SK-N-SH (cell line): ENCODE results near the gene CEL. TPM values are rescaled to one million over a fixed set of nuclear protein-coding genes. Genes with fewer than 3 reads are reported as not detected.
"Not testable (repeated sequence)": the region's sequence is repeated elsewhere in the genome, so short reads cannot be mapped to it uniquely, and the experiment has no call there.

ENCODE experiments used
- CTCF ChIA-PET: fragments of 300-600, 350-600 bp; formaldehyde crosslinking; extraction: SDS; loops from one replicate; lab custom pipeline; 2021; lab: Yijun Ruan, JAX
- POLR2A ChIA-PET: fragments of 350-600 bp; sonication (Branson Sonifier 250); formaldehyde crosslinking; extraction: SDS; loops from one replicate; lab custom pipeline; 2020; ENCODE audit warnings: antibody characterized with exemption, inconsistent platforms; lab: Yijun Ruan, JAX
- DNase-seq: peaks from one replicate; pipeline ENCODE4 v3.0.0; 2012
- H2AFZ ChIP-seq: fragments of 200-600 bp; sonication (generic); 2 replicates; pipeline ENCODE4 v1.8.1; 2016; ENCODE audit warnings: antibody characterized with exemption, mild to moderate bottlenecking, low read depth
- H3F3A ChIP-seq: fragments of 200-600 bp; sonication (generic); replicated peaks from 2 replicates; pipeline ENCODE3; 2016; ENCODE audit warnings: antibody characterized with exemption, mild to moderate bottlenecking; ENCODE audit not compliant: insufficient read depth
- H3K27ac ChIP-seq, 2 experiments: fragments of 200-500 bp in 1 of 2; fragments of 200-600 bp in 1 of 2; sonication (Bioruptor generic) in 1 of 2; sonication (generic), shearing (Covaris generic) in 1 of 2; 2 replicates each; pipeline versions ENCODE4 v1.5.1 to v1.6.1; 2014 to 2016; ENCODE audit warnings: low read depth in 2 of 2, inconsistent platforms in 1 of 2, low read length in 1 of 2, mild to moderate bottlenecking in 1 of 2, mixed read lengths in 1 of 2
- H3K27me3 ChIP-seq: fragments of 200-600 bp; sonication (generic), shearing (Covaris generic); 2 replicates; pipeline ENCODE4 v1.6.1; 2016; ENCODE audit warnings: mixed run types; ENCODE audit not compliant: insufficient read depth
- H3K36me3 ChIP-seq, 2 experiments: fragments of 200-500 bp in 1 of 2; fragments of 200-600 bp in 1 of 2; sonication (Bioruptor generic) in 1 of 2; sonication (generic) in 1 of 2; replicated peaks in 1 of 2; 2 replicates each; pipeline versions ENCODE3 to v1.5.1; 2014 to 2016; ENCODE audit warnings: low read length in 1 of 2, mild to moderate bottlenecking in 1 of 2; ENCODE audit not compliant: insufficient read depth in 2 of 2, control insufficient read depth in 1 of 2
- H3K4me1 ChIP-seq, 2 experiments: fragments of 200-500 bp in 1 of 2; fragments of 200-600 bp in 1 of 2; sonication (Bioruptor generic) in 1 of 2; sonication (generic), shearing (Covaris generic) in 1 of 2; 2 replicates each; pipeline versions ENCODE4 v1.5.1 to v1.6.1; 2014 to 2016; ENCODE audit warnings: low read depth in 1 of 2, low read length in 1 of 2, mixed run types in 1 of 2; ENCODE audit not compliant: insufficient read depth in 2 of 2, control insufficient read depth in 1 of 2
- H3K4me2 ChIP-seq: fragments of 200-600 bp; sonication (generic), shearing (Covaris generic); 2 replicates; pipeline ENCODE4 v1.6.1; 2017; ENCODE audit warnings: mixed run types
- H3K4me3 ChIP-seq, 2 experiments: fragments of 200-500 bp in 1 of 2; fragments of 200-600 bp in 1 of 2; sonication (Bioruptor generic) in 1 of 2; sonication (generic), shearing (Covaris generic) in 1 of 2; 2 replicates each; pipeline versions ENCODE4 v1.5.1 to v1.8.1; 2014 to 2016; ENCODE audit warnings: low read depth in 2 of 2, inconsistent platforms in 1 of 2, low read length in 1 of 2, mild to moderate bottlenecking in 1 of 2, mixed read lengths in 1 of 2, moderate library complexity in 1 of 2
- H3K79me2 ChIP-seq: fragments of 200-600 bp; sonication (generic); 2 replicates; pipeline ENCODE4 v1.8.1; 2017; ENCODE audit warnings: mild to moderate bottlenecking; ENCODE audit not compliant: insufficient read depth
- H3K9ac ChIP-seq: fragments of 200-600 bp; sonication (generic); 2 replicates; pipeline ENCODE4 v1.6.1; 2017; ENCODE audit warnings: mixed run types
- H3K9me2 ChIP-seq: fragments of 200-600 bp; sonication (generic); 2 replicates; pipeline ENCODE4 v1.6.1; 2017; ENCODE audit warnings: mixed run types
- H3K9me3 ChIP-seq: fragments of 200-600 bp; sonication (generic); 2 replicates; pipeline ENCODE4 v1.6.1; 2017; ENCODE audit warnings: mixed run types, mild to moderate bottlenecking, moderate library complexity
- H4K20me1 ChIP-seq: fragments of 200-600 bp; sonication (generic); 2 replicates; pipeline ENCODE4 v1.6.1; 2017; ENCODE audit warnings: mild to moderate bottlenecking, mixed run types; ENCODE audit not compliant: insufficient read depth
- ELF1 ChIP-seq: IDR thresholded peaks from 2 replicates; pipeline ENCODE4 v1.4.0; 2012
- EZH2phosphoT487 ChIP-seq: fragments of 200-600 bp; sonication (generic); IDR thresholded peaks from 2 replicates; pipeline ENCODE4 v1.6.1; 2017; ENCODE audit warnings: low read depth, mixed run types, mild to moderate bottlenecking, antibody characterized with exemption, moderate library complexity, borderline replicate concordance
- GATA2 ChIP-seq: sonication (generic); formaldehyde crosslinking; IDR thresholded peaks from 2 replicates; pipeline ENCODE4 v1.5.0; 2020; ENCODE audit warnings: mild to moderate bottlenecking, missing genetic modification reagents
- MXI1 ChIP-seq: IDR thresholded peaks from 2 replicates; pipeline ENCODE4 v1.6.1; 2012; ENCODE audit warnings: mild to moderate bottlenecking, low read depth, low read length, improper control_type of control experiment
- RAD21 ChIP-seq: IDR thresholded peaks from 2 replicates; pipeline ENCODE4 v1.6.1; 2012; ENCODE audit warnings: mild to moderate bottlenecking, low read length
- RCOR1 ChIP-seq: fragments of 150-350 bp; IDR thresholded peaks from 2 replicates; pipeline ENCODE4 v1.6.1; 2017; ENCODE audit warnings: antibody characterized with exemption, low read length
- RFX5 ChIP-seq: IDR thresholded peaks from 2 replicates; pipeline ENCODE4 v1.6.1; 2012; ENCODE audit warnings: mild to moderate bottlenecking, improper control_type of control experiment, low read length
- SMC3 ChIP-seq: IDR thresholded peaks from 2 replicates; pipeline ENCODE4 v1.6.1; 2012; ENCODE audit warnings: low read depth, low read length, improper control_type of control experiment
- YY1 ChIP-seq: IDR thresholded peaks from 2 replicates; pipeline ENCODE4 v1.4.0; 2012; ENCODE audit warnings: low read depth, mild to moderate bottlenecking
- WGBS: methylation state at CpG from one replicate; pipeline ENCODE4 v1.1.6; 2017; ENCODE audit warnings: low lambda C conversion rate; 5-methylcytosine and 5-hydroxymethylcytosine counted together
- polyA plus RNA-seq, 3 experiments: library from polyadenylated mRNA; depleted of rRNA; stranded (reverse); fragments of >200 nt; gene quantifications; 2 replicates each; pipeline ENCODE4 v1.2.3, GENCODE V29; 2012
- TF ChIP-seq, protein P1 (sequence below): fragments of 200-600 bp; sonication (generic); IDR thresholded peaks from 2 replicates; pipeline ENCODE4 v1.6.1; 2017; ENCODE audit warnings: antibody characterized with exemption, mild to moderate bottlenecking, moderate library complexity
- TF ChIP-seq, protein P2 (sequence below): fragments of 150-350 bp; IDR thresholded peaks from 2 replicates; pipeline ENCODE4 v1.6.1; 2017; ENCODE audit warnings: antibody characterized with exemption, low read length, low read depth, borderline replicate concordance
- TF ChIP-seq, protein P3 (sequence below): IDR thresholded peaks from 2 replicates; pipeline ENCODE4 v1.4.0; 2012; ENCODE audit warnings: low read depth, borderline replicate concordance
- TF ChIP-seq, protein P4 (sequence below): IDR thresholded peaks from 2 replicates; pipeline ENCODE4 v1.4.0; 2012; ENCODE audit warnings: low read depth
- TF ChIP-seq, protein P5 (sequence below): fragments of 150-350 bp; IDR thresholded peaks from 2 replicates; pipeline ENCODE4 v1.6.1; 2016; ENCODE audit warnings: mild to moderate bottlenecking, low read depth, low read length
- TF ChIP-seq, protein P6 (sequence below): IDR thresholded peaks from 2 replicates; pipeline ENCODE4 v1.6.1; 2012; ENCODE audit warnings: mild to moderate bottlenecking, low read depth, low read length, moderate library complexity

CEL gene
- polyA plus RNA-seq, 1 of the 3 experiments (the other 2 are of a cell fraction), result 0.87 TPM

DNA sequence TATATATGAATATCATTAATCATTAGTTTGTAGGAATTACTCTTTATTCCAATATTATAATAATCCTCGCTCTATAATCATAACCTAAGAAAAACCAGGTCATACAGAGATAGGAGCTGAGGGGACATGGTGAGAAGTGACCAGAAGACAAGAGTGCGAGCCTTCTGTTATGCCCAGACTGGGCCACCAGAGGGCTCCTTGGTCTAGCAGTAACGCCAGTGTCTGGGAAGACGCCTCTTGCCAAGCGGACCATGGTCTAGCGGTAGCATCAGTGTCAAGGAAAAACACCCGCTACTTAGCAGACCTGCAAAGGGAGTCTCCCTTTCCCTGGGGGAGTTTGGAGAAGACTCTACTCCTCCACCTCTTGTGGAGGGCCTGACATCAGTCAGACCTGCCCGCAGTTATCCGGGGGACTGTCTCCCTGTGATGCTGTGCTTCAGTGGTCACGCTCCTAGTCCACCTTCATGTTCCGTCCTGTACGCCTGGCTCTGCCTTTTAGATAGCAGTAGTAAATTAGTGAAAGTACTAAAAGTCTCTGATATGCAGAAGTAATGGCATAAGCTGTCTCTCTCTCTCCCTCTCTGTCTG, 20.8 kb upstream of the CEL start:
- WGBS, result 86% methylated on average over 10 of the region's 12 CpGs
- TF ChIP-seq, protein P1, sequence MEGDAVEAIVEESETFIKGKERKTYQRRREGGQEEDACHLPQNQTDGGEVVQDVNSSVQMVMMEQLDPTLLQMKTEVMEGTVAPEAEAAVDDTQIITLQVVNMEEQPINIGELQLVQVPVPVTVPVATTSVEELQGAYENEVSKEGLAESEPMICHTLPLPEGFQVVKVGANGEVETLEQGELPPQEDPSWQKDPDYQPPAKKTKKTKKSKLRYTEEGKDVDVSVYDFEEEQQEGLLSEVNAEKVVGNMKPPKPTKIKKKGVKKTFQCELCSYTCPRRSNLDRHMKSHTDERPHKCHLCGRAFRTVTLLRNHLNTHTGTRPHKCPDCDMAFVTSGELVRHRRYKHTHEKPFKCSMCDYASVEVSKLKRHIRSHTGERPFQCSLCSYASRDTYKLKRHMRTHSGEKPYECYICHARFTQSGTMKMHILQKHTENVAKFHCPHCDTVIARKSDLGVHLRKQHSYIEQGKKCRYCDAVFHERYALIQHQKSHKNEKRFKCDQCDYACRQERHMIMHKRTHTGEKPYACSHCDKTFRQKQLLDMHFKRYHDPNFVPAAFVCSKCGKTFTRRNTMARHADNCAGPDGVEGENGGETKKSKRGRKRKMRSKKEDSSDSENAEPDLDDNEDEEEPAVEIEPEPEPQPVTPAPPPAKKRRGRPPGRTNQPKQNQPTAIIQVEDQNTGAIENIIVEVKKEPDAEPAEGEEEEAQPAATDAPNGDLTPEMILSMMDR, result peak; percentile 68
- TF ChIP-seq SMC3 (peak; percentile 53), RAD21 (peak; percentile 66)
- H3K9me3 ChIP-seq, H3K9ac ChIP-seq, H3K9me2 ChIP-seq, H2AFZ ChIP-seq, H3K4me3 ChIP-seq, H3K4me2 ChIP-seq, H3K27me3 ChIP-seq, H3F3A ChIP-seq, DNase-seq, H3K27ac ChIP-seq, H3K4me1 ChIP-seq: not testable (repeated sequence)
- POLR2A ChIA-PET, result interaction anchor here (0.8 to 1.5 kb wide), 2 partner anchors 10 to 16 kb away, joined by 3 to 7 read pairs; partner anchors contain the start of gene GTF3C5
- CTCF ChIA-PET, result interaction anchor here (0.7 to 9.7 kb wide), 12 partner anchors 10 to 145 kb away, joined by 3 to 109 read pairs (median 4); partner anchors contain the start of gene GTF3C5
- Histone ChIP-seq H3K79me2 (peaks cover 61% of the 10 kb centered on the region), H3K36me3 (peaks cover 26 to 40% of the 10 kb centered on the region in 2 experiments), H4K20me1 (peaks cover 48% of the 10 kb centered on the region)

DNA sequence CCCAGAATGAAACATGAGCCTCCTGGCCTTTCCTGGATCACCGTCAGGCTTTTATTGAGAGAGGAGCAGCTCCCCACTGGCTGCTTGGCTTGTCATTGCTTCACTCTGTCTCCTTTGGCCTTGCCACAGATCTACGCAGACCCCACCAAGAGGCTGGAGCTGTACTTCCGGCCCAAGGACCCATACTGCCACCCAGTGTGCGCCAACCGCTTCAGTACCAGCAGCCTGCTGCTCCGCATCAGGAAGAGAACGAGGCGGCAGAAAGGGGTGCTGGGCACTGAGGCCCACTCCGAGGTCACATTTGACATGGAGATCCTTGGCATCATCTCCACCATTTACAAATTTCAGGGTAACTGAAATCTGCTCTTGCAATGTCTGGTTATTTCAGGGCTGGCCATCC, 19.8 kb upstream of the CEL start:
- no peak overlapping the region for H3K27ac ChIP-seq
- no peak overlapping the region for H3K9ac ChIP-seq
- ChIA-PET CTCF (interaction anchor here (1.3 to 9.7 kb wide), 7 partner anchors 10 to 109 kb away, joined by 3 to 109 read pairs (median 5); partner anchors contain the start of gene GTF3C5), POLR2A (no interaction called here)
- peaks cover 2% of the 10 kb centered on the region for H3F3A ChIP-seq
- WGBS, result 89% methylated on average over 8 of the region's 9 CpGs
- no peak overlapping the region for H3K4me2 ChIP-seq
- DNase-seq, result no peak
- H3K4me3 ChIP-seq, result no peak overlapping the region
- no peaks in the 10 kb centered on the region for H3K4me1 ChIP-seq
- H3K27me3 ChIP-seq, result no peaks in the 10 kb centered on the region
- peaks cover 26 to 48% of the 10 kb centered on the region in 2 experiments for H3K36me3 ChIP-seq
- peaks cover 43% of the 10 kb centered on the region for H4K20me1 ChIP-seq
- peaks cover 52% of the 10 kb centered on the region for H3K79me2 ChIP-seq
- H3K9me2 ChIP-seq, result no peaks in the 10 kb centered on the region
- no peaks in the 10 kb centered on the region for H3K9me3 ChIP-seq
- H2AFZ ChIP-seq, result no peak overlapping the region
- TF ChIP-seq, protein P2, sequence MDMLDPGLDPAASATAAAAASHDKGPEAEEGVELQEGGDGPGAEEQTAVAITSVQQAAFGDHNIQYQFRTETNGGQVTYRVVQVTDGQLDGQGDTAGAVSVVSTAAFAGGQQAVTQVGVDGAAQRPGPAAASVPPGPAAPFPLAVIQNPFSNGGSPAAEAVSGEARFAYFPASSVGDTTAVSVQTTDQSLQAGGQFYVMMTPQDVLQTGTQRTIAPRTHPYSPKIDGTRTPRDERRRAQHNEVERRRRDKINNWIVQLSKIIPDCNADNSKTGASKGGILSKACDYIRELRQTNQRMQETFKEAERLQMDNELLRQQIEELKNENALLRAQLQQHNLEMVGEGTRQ, result no peak
- TF ChIP-seq, protein P3, sequence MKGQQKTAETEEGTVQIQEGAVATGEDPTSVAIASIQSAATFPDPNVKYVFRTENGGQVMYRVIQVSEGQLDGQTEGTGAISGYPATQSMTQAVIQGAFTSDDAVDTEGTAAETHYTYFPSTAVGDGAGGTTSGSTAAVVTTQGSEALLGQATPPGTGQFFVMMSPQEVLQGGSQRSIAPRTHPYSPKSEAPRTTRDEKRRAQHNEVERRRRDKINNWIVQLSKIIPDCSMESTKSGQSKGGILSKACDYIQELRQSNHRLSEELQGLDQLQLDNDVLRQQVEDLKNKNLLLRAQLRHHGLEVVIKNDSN, result no peak
- TF ChIP-seq, protein P4, sequence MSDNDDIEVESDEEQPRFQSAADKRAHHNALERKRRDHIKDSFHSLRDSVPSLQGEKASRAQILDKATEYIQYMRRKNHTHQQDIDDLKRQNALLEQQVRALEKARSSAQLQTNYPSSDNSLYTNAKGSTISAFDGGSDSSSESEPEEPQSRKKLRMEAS, result no peak
- TF ChIP-seq GATA2 (no peak), RCOR1 (no peak), YY1 (no peak), EZH2phosphoT487 (no peak), RFX5 (no peak), MXI1 (no peak), ELF1 (no peak)
- TF ChIP-seq, protein P5, sequence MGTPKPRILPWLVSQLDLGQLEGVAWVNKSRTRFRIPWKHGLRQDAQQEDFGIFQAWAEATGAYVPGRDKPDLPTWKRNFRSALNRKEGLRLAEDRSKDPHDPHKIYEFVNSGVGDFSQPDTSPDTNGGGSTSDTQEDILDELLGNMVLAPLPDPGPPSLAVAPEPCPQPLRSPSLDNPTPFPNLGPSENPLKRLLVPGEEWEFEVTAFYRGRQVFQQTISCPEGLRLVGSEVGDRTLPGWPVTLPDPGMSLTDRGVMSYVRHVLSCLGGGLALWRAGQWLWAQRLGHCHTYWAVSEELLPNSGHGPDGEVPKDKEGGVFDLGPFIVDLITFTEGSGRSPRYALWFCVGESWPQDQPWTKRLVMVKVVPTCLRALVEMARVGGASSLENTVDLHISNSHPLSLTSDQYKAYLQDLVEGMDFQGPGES, result no peak
- TF ChIP-seq, protein P6, sequence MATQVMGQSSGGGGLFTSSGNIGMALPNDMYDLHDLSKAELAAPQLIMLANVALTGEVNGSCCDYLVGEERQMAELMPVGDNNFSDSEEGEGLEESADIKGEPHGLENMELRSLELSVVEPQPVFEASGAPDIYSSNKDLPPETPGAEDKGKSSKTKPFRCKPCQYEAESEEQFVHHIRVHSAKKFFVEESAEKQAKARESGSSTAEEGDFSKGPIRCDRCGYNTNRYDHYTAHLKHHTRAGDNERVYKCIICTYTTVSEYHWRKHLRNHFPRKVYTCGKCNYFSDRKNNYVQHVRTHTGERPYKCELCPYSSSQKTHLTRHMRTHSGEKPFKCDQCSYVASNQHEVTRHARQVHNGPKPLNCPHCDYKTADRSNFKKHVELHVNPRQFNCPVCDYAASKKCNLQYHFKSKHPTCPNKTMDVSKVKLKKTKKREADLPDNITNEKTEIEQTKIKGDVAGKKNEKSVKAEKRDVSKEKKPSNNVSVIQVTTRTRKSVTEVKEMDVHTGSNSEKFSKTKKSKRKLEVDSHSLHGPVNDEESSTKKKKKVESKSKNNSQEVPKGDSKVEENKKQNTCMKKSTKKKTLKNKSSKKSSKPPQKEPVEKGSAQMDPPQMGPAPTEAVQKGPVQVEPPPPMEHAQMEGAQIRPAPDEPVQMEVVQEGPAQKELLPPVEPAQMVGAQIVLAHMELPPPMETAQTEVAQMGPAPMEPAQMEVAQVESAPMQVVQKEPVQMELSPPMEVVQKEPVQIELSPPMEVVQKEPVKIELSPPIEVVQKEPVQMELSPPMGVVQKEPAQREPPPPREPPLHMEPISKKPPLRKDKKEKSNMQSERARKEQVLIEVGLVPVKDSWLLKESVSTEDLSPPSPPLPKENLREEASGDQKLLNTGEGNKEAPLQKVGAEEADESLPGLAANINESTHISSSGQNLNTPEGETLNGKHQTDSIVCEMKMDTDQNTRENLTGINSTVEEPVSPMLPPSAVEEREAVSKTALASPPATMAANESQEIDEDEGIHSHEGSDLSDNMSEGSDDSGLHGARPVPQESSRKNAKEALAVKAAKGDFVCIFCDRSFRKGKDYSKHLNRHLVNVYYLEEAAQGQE, result no peak
